Retina (tissue), 1 donor: ENCODE data around the gene LEMD3.
A peak's percentile ranks its signal among the peaks of the same experiment; 100 is the strongest.

Experiments used
- DNase-seq: peaks from one replicate; pipeline ENCODE4 v3.0.0-alpha.2; 2016

The LEMD3 gene

GRCh38 chr12:65169320-65170208, at the start of gene LEMD3:
Gene LEMD3 (plus strand): TSS chr12:65169583. CDS start chr12:65169597, 14 bp downstream.
- peak; percentile 97 for DNase-seq

GRCh38 chr12:65121049-65121955, 48.1 kb upstream of the LEMD3 start, which contains the start of gene WIF1:
Gene WIF1 (minus strand): TSS chr12:65121305. CDS start chr12:65121191, 114 bp downstream.
- DNase-seq, result peak; percentile 66

- peak; percentile 43 for DNase-seq
Observed at GRCh38 chr12:65121956-65122469, 47.4 kb upstream of the LEMD3 start.

GRCh38 chr12:65122703-65123102, 46.7 kb upstream of the LEMD3 start:
- DNase-seq, result peak; percentile 12

- DNase-seq, result peak; percentile 26
Observed at GRCh38 chr12:65123435-65124063, 45.8 kb upstream of the LEMD3 start.

GRCh38 chr12:65125247-65125646, 44.1 kb upstream of the LEMD3 start:
- DNase-seq, result no peak

GRCh38 chr12:65125975-65126374, 43.4 kb upstream of the LEMD3 start:
- no peak for DNase-seq

- no peak for DNase-seq
Observed at GRCh38 chr12:65126482-65126881, 42.9 kb upstream of the LEMD3 start.

GRCh38 chr12:65133879-65134278, 35.5 kb upstream of the LEMD3 start:
- no peak for DNase-seq

- DNase-seq, result no peak
Observed at GRCh38 chr12:65139389-65139788, 30.0 kb upstream of the LEMD3 start.

GRCh38 chr12:65140738-65141137, 28.6 kb upstream of the LEMD3 start:
- no peak for DNase-seq

GRCh38 chr12:65147312-65147905, 22.0 kb upstream of the LEMD3 start:
- DNase-seq, result no peak

GRCh38 chr12:65152012-65152411, 17.4 kb upstream of the LEMD3 start:
- no peak for DNase-seq

- no peak for DNase-seq
Observed at GRCh38 chr12:65152596-65152995, 16.8 kb upstream of the LEMD3 start.

GRCh38 chr12:65155784-65156183, 13.6 kb upstream of the LEMD3 start:
- DNase-seq, result no peak

GRCh38 chr12:65156366-65156841, 13.0 kb upstream of the LEMD3 start:
- DNase-seq, result no peak

- DNase-seq, result no peak
Observed at GRCh38 chr12:65157091-65157490, 12.3 kb upstream of the LEMD3 start.

- DNase-seq, result no peak
Observed at GRCh38 chr12:65162609-65163008, 6.8 kb upstream of the LEMD3 start.

GRCh38 chr12:65164244-65164643, 5.1 kb upstream of the LEMD3 start:
- no peak for DNase-seq

- no peak for DNase-seq
Observed at GRCh38 chr12:65164774-65165173, 4.6 kb upstream of the LEMD3 start.

GRCh38 chr12:65168681-65169319, 583 bp upstream of the LEMD3 start:
- no peak for DNase-seq
